Peyer's patch (tissue), 4 donors: Measurements from ENCODE around the gene ZFAND5.

Experiments used
- CTCF ChIP-seq, 6 experiments: fragments of 450-650 bp in 4 of 6; fragments of 200-600 bp in 2 of 6; sonication (generic) in 1 of 6; IDR thresholded peaks; one replicate each; pipeline ENCODE4 v1.5.1; 2017 to 2019; ENCODE audit warnings: antibody characterized with exemption in 6 of 6, mild to moderate bottlenecking in 3 of 6, moderate library complexity in 1 of 6
- POLR2A ChIP-seq, 2 donors: fragments of 450-650 bp; IDR thresholded peaks; one replicate each; pipeline ENCODE4 v1.5.1; 2017; ENCODE audit warnings: antibody characterized with exemption in 2 of 2, mild to moderate bottlenecking in 2 of 2, moderate library complexity in 2 of 2

DNA sequence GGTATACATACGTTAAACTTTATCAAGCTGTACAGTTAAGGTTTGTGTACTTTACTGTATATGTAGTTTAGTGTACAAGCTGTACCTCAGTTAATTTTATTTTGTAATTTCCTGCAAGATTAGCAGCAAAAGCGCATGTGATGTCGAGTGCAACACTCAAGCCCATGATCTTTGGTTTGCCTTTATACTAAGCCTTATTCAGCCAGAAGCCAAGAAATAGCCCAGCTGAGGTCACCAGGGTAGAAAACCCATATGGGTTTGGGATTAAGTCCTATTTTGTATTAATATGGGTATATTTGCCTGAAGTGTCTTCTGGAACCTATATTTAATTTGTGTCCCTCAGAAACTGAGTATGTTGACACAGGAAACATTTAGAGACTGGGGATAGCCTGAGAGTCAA is 59.3 kb downstream of the ZFAND5 start:
- TF ChIP-seq CTCF (IDR thresholded peaks at IDR 0.05) (no peak), POLR2A (IDR thresholded peaks at IDR 0.05) (no peak)
